HL-60 (cell line): ENCODE data around the gene TBXAS1.

Experiments
- DNase-seq, 2 experiments: peaks; one replicate each; pipeline ENCODE4 v3.0.0-alpha.2; 2010 to 2020; ENCODE audit warnings: low read depth in 1 of 2, low spot score in 1 of 2
- H3K27ac ChIP-seq: fragments of 250-450 bp; sonication (Bioruptor Pico); replicated peaks from 2 replicates; pipeline ENCODE4 v1.5.1; 2020; ENCODE audit warnings: mild to moderate bottlenecking, moderate library complexity
- H3K27me3 ChIP-seq: fragments of 250-450 bp; sonication (Bioruptor Pico); 2 replicates; pipeline ENCODE4 v1.5.1; 2021; ENCODE audit warnings: mild to moderate bottlenecking, moderate library complexity; ENCODE audit not compliant: insufficient read depth, poor library complexity, severe bottlenecking
- H3K4me3 ChIP-seq: replicated peaks from 2 replicates; pipeline ENCODE4 v1.5.1; 2011; ENCODE audit warnings: mild to moderate bottlenecking, control low read depth, low read length; ENCODE audit not compliant: insufficient read depth
- GABPA ChIP-seq: IDR thresholded peaks from 2 replicates; pipeline ENCODE4 v1.6.1; 2012; ENCODE audit warnings: low read depth
- POLR2AphosphoS5 ChIP-seq: IDR thresholded peaks from 2 replicates; pipeline ENCODE4 v1.6.1; 2012; ENCODE audit warnings: low read depth
- SPI1 ChIP-seq: IDR thresholded peaks from 2 replicates; pipeline ENCODE4 v1.6.1; 2012; ENCODE audit warnings: low read depth, mild to moderate bottlenecking, borderline replicate concordance
- TF ChIP-seq, protein P1 (sequence below): IDR thresholded peaks from one replicate; pipeline ENCODE4 v1.5.1; 2011; ENCODE audit warnings: low read length, control low read depth, inconsistent platforms; ENCODE audit not compliant: insufficient read depth
- TF ChIP-seq, protein P2 (sequence below): IDR thresholded peaks from 2 replicates; pipeline ENCODE4 v1.6.1; 2012; ENCODE audit warnings: low read depth; ENCODE audit not compliant: insufficient replicate concordance

Gene TBXAS1

DNA sequence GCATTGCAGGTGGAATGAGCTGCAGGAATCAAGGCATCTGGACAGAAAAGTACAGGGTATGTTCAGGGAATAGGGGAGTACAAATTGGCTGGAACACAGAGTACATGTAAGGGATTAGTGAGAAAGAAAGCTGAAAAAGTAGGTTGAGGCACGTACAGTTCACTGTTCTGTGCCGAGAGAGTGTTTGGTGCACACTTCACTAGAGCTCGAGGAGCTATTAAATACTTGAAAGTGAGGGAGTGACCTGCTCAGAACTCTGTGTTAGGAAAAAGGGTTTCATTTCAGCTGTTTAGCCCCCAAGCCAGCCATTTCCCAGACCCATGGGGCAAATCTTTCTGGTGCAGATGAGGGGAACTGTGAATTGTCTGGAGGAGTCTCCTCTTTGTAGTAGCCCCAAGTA lies 115.2 kb downstream of the TBXAS1 start:
- H3K27ac ChIP-seq: no peak overlapping the region

DNA sequence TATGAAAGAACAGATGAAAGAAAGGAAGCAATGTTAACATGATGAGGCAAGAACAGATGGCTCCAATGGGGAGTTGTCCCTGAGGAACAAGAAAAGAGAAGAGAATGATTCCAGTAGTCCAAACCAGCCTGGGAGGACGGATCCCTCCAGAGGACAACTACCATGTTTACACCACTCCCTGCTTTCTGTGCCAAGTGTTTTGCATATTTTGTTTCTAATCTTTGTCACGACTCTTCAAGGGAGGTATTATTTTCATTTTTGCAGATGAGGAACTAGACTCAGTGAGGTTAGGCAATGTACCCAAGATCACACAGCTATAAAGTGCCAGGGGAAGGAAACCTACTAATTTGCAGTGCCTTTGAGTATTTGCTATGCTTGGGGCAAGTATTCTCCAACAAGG lies 117.5 kb downstream of the TBXAS1 start:
- H3K27me3 ChIP-seq: no peaks in the 10 kb centered on the region
- no peak overlapping the region for H3K27ac ChIP-seq
- H3K4me3 ChIP-seq: no peak overlapping the region
- no peak for DNase-seq
- no peak for TF ChIP-seq GABPA
- TF ChIP-seq SPI1: no peak
- no peak for TF ChIP-seq POLR2AphosphoS5
- TF ChIP-seq, protein P1, sequence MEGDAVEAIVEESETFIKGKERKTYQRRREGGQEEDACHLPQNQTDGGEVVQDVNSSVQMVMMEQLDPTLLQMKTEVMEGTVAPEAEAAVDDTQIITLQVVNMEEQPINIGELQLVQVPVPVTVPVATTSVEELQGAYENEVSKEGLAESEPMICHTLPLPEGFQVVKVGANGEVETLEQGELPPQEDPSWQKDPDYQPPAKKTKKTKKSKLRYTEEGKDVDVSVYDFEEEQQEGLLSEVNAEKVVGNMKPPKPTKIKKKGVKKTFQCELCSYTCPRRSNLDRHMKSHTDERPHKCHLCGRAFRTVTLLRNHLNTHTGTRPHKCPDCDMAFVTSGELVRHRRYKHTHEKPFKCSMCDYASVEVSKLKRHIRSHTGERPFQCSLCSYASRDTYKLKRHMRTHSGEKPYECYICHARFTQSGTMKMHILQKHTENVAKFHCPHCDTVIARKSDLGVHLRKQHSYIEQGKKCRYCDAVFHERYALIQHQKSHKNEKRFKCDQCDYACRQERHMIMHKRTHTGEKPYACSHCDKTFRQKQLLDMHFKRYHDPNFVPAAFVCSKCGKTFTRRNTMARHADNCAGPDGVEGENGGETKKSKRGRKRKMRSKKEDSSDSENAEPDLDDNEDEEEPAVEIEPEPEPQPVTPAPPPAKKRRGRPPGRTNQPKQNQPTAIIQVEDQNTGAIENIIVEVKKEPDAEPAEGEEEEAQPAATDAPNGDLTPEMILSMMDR: no peak
- TF ChIP-seq, protein P2, sequence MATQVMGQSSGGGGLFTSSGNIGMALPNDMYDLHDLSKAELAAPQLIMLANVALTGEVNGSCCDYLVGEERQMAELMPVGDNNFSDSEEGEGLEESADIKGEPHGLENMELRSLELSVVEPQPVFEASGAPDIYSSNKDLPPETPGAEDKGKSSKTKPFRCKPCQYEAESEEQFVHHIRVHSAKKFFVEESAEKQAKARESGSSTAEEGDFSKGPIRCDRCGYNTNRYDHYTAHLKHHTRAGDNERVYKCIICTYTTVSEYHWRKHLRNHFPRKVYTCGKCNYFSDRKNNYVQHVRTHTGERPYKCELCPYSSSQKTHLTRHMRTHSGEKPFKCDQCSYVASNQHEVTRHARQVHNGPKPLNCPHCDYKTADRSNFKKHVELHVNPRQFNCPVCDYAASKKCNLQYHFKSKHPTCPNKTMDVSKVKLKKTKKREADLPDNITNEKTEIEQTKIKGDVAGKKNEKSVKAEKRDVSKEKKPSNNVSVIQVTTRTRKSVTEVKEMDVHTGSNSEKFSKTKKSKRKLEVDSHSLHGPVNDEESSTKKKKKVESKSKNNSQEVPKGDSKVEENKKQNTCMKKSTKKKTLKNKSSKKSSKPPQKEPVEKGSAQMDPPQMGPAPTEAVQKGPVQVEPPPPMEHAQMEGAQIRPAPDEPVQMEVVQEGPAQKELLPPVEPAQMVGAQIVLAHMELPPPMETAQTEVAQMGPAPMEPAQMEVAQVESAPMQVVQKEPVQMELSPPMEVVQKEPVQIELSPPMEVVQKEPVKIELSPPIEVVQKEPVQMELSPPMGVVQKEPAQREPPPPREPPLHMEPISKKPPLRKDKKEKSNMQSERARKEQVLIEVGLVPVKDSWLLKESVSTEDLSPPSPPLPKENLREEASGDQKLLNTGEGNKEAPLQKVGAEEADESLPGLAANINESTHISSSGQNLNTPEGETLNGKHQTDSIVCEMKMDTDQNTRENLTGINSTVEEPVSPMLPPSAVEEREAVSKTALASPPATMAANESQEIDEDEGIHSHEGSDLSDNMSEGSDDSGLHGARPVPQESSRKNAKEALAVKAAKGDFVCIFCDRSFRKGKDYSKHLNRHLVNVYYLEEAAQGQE: no peak

More for the DNA sequence above, 115.2 kb downstream of the TBXAS1 start:
- no peak overlapping the region for H3K4me3 ChIP-seq
- no peaks in the 10 kb centered on the region for H3K27me3 ChIP-seq
- TF ChIP-seq, protein P1: no peak
- TF ChIP-seq, protein P2: no peak
- TF ChIP-seq SPI1: no peak
- no peak for TF ChIP-seq GABPA
- no peak for DNase-seq

DNA sequence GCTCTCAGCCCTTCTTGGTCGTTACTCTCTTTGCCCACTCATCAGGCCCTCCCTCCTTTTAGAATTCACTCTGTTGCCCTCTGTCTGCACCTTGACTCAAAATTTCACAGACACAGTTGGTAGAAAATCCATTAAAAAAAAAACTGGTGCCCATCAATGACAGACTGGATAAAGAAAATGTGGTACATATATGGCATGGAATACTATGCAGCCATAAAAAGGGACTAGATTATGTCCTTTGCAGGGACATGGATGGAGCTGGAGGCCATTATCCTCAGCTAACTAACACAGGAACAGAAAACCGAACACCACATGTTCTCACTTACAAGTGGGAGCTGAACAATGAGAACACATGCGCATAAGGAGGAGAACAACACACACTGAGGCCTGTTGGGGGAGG lies 118.0 kb downstream of the TBXAS1 start:
- no peak for DNase-seq
- Histone ChIP-seq H3K27me3 (no peaks in the 10 kb centered on the region), H3K27ac (no peak overlapping the region), H3K4me3 (no peak overlapping the region)
- TF ChIP-seq SPI1 (no peak), POLR2AphosphoS5 (no peak), GABPA (no peak)
- TF ChIP-seq, protein P1: no peak
- TF ChIP-seq, protein P2: no peak
